A549 (cell line): ENCODE measurements around the gene MYO9A.

Source experiments
- CHD4 ChIP-seq: fragments of 200-600 bp; sonication (generic); IDR thresholded peaks from 2 replicates; pipeline ENCODE4 v1.6.1; 2016; ENCODE audit warnings: antibody characterized with exemption, mild to moderate bottlenecking, borderline replicate concordance
- CTCF ChIP-seq: fragments of >200 bp; sonication (Bioruptor Twin); formaldehyde crosslinking; IDR thresholded peaks from 3 replicates; pipeline ENCODE4 v1.5.1; 2016
- EP300 ChIP-seq, 2 experiments: fragments of >200 bp; sonication (Bioruptor Twin); formaldehyde crosslinking; IDR thresholded peaks; 2 replicates in 1 of 2; 3 replicates in 1 of 2; pipeline ENCODE4 v1.6.1; 2016 to 2017
- POLR2A ChIP-seq: IDR thresholded peaks from 2 replicates; pipeline ENCODE4 v1.6.1; 2012; ENCODE audit warnings: mild to moderate bottlenecking, low read length
- SMC3 ChIP-seq: fragments of >200 bp; sonication (Bioruptor Twin); formaldehyde crosslinking; IDR thresholded peaks from 3 replicates; pipeline ENCODE4 v1.6.1; 2018; ENCODE audit warnings: inconsistent platforms
- USF2 ChIP-seq: fragments of 450-650 bp; IDR thresholded peaks from 2 replicates; pipeline ENCODE4 v1.6.1; 2014; ENCODE audit warnings: antibody characterized with exemption

- TF ChIP-seq USF2: no peak
- TF ChIP-seq CTCF: no peak
- no peak for TF ChIP-seq CHD4
- TF ChIP-seq EP300 (IDR thresholded peaks at IDR 0.05): no peak
- no peak for TF ChIP-seq SMC3
- TF ChIP-seq POLR2A: no peak
Observed at GRCh38 chr15:72105111-72105510, 12.8 kb downstream of the MYO9A start.
